HepG2 (cell line): ENCODE results near the gene EEF1A2. TPM values are rescaled to one million over a fixed set of nuclear protein-coding genes. Genes with fewer than 3 reads are reported as not detected.
A peak's percentile ranks its signal among the peaks of the same experiment; 100 is the strongest.

Source experiments
- ELF4 ChIP-seq: sonication (generic); formaldehyde crosslinking; IDR thresholded peaks from 2 replicates; pipeline ENCODE4 v1.5.0; 2020; ENCODE audit warnings: missing genetic modification reagents, mild to moderate bottlenecking, moderate library complexity, borderline replicate concordance
- HBP1 ChIP-seq: IDR thresholded peaks from 2 replicates; pipeline ENCODE4 v1.6.1; 2016; ENCODE audit warnings: low read depth, control low read depth
- HNF4A ChIP-seq: sonication (generic); formaldehyde crosslinking; IDR thresholded peaks from 2 replicates; pipeline ENCODE4 v1.4.0; 2020; ENCODE audit warnings: missing genetic modification reagents
- HNRNPL ChIP-seq: fragments of 200-400 bp; formaldehyde crosslinking; IDR thresholded peaks from 2 replicates; pipeline ENCODE4 v1.6.1; 2017; ENCODE audit warnings: mild to moderate bottlenecking, low read depth, low read length
- NONO ChIP-seq, 2 experiments: fragments of 450-650 bp in 1 of 2; sonication (generic) in 1 of 2; formaldehyde crosslinking in 1 of 2; IDR thresholded peaks in 1 of 2; conservative IDR thresholded peaks in 1 of 2; 2 replicates each; pipeline versions ENCODE4 v1.6.1 to v1.8.0; 2017 to 2022; ENCODE audit warnings: mild to moderate bottlenecking in 1 of 2, missing genetic modification reagents in 1 of 2, moderate library complexity in 1 of 2
- RCOR2 ChIP-seq: IDR thresholded peaks from 2 replicates; pipeline ENCODE4 v1.6.1; 2016; ENCODE audit warnings: missing biosample characterization, missing genetic modification reagents
- SALL1 ChIP-seq: sonication (generic); formaldehyde crosslinking; IDR thresholded peaks from 2 replicates; pipeline ENCODE4 v1.8.0; 2022; ENCODE audit warnings: mild to moderate bottlenecking, missing genetic modification reagents
- SRSF9 ChIP-seq: fragments of 200-400 bp; formaldehyde crosslinking; IDR thresholded peaks from 2 replicates; pipeline ENCODE4 v1.6.1; 2018; ENCODE audit warnings: borderline replicate concordance, mild to moderate bottlenecking, low read depth, low read length; ENCODE audit not compliant: insufficient read depth, poor library complexity, severe bottlenecking
- TFAP4 ChIP-seq: sonication (generic); IDR thresholded peaks from 2 replicates; pipeline ENCODE4 v1.6.1; 2016; ENCODE audit warnings: low read depth, borderline replicate concordance
- ZNF672 ChIP-seq: sonication (generic); formaldehyde crosslinking; IDR thresholded peaks from 2 replicates; pipeline ENCODE4 v1.8.1; 2022; ENCODE audit warnings: missing genetic modification reagents
- polyA plus RNA-seq, 8 experiments: library from polyadenylated mRNA; depleted of rRNA in 3 of 8; stranded (reverse) in 7 of 8; unstranded in 1 of 8; fragments of >200 nt; fragmentation: Illumina TruSeq in 4 of 8; extraction: Trizol in 4 of 8; gene quantifications; 2 replicates each; pipeline versions ENCODE4 v1.2.1 to v1.2.3, GENCODE V29; 2011 to 2016; ENCODE audit warnings: low read depth in 4 of 8, missing spikeins in 1 of 8, mixed read lengths in 1 of 8; ENCODE audit not compliant: insufficient read depth in 1 of 8
- total RNA-seq, 5 experiments: library from RNA; depleted of rRNA; stranded (reverse); fragments of >200 nt; fragmentation: Illumina TruSeq; extraction: Trizol; gene quantifications; 2 replicates each; pipeline ENCODE4 v1.2.3, GENCODE V29; 2016; ENCODE audit warnings: low read depth in 1 of 5

EEF1A2 gene
- total and polyA plus RNA-seq, 2 of the 13 experiments (the other 11 are each of a cell fraction or from before 2014, with no cell fraction given): 0.44 to 0.87 TPM

- TF ChIP-seq HNRNPL: no peak
- no peak for TF ChIP-seq RCOR2 (CRISPR knock-in tag)
- TF ChIP-seq ELF4: no peak
- TF ChIP-seq SRSF9: no peak
- peak; percentile 67; the same call in 1 of the 2 replicates for TF ChIP-seq TFAP4
- TF ChIP-seq HBP1 (CRISPR knock-in tag): no peak
- TF ChIP-seq SALL1 (CRISPR knock-in tag): 0 out of 2 replicates have a peak, but pooled peaks have one; percentile 22
- TF ChIP-seq ZNF672 (CRISPR knock-in tag): no peak
- TF ChIP-seq NONO (IDR thresholded peaks at IDR 0.05): no peak
- no peak for TF ChIP-seq NONO (CRISPR knock-in tag; conservative IDR thresholded peaks at IDR 0.05)
- TF ChIP-seq HNF4A (CRISPR knock-in tag): peak; percentile 44
Measured at GRCh38 chr20:63530788-63531160, 31.9 kb upstream of the EEF1A2 start (continued).
